Activated CD8-positive, alpha-beta T cell treated with anti-CD3 and anti-CD28 coated beads for 36 hours (primary cell): ENCODE results near the gene DAB2IP. TPM values are rescaled to one million over a fixed set of nuclear protein-coding genes. Genes with fewer than 3 reads are reported as not detected.

Experiments used
- ATAC-seq: fragments of 200-7000 bp; cut with Tn5 transposase; one replicate; pipeline ENCODE4 v1.10.0; 2021; ENCODE audit warnings: mild to moderate bottlenecking, moderate library complexity
- CTCF ChIA-PET: fragments of 350-600 bp; sonication (Branson Sonifier 250); formaldehyde crosslinking; loops from one replicate; lab custom pipeline; 2021; ENCODE audit warnings: antibody characterized with exemption; lab: Charles Lee
- POLR2A ChIA-PET: fragments of 350-600 bp; sonication (Branson Sonifier 250); formaldehyde crosslinking; loops from one replicate; lab custom pipeline; 2021; ENCODE audit warnings: antibody characterized with exemption; lab: Charles Lee
- DNase-seq: peaks from one replicate; pipeline ENCODE4 v3.0.0-alpha.2; 2020
- H3K27ac Mint-ChIP-seq: one replicate; pipeline ENCODE4 v1.8.0; 2021; ENCODE audit warnings: mild to moderate bottlenecking, mixed read lengths
- H3K27me3 Mint-ChIP-seq: one replicate; pipeline ENCODE4 v1.8.0; 2021; ENCODE audit warnings: mixed read lengths
- H3K36me3 Mint-ChIP-seq: one replicate; pipeline ENCODE4 v1.8.0; 2021; ENCODE audit warnings: low read depth, mixed read lengths
- H3K4me1 Mint-ChIP-seq: one replicate; pipeline ENCODE4 v1.8.0; 2021; ENCODE audit warnings: low read depth, mixed read lengths
- H3K4me3 Mint-ChIP-seq: one replicate; pipeline ENCODE4 v1.8.0; 2021; ENCODE audit warnings: mild to moderate bottlenecking, moderate library complexity, mixed read lengths
- H3K9me3 Mint-ChIP-seq: one replicate; pipeline ENCODE4 v1.8.0; 2021; ENCODE audit warnings: mixed read lengths
- intact Hi-C: fragments of 100-400 bp; cut with micrococcal nuclease; formaldehyde crosslinking; loops from one replicate; pipeline ENCODE4 v1.10.0; 2022
- total RNA-seq, 2 experiments: library from RNA; stranded (reverse); gene quantifications; one replicate each; pipeline ENCODE4 v1.2.3, GENCODE V29; 2021
- TF ChIP-seq, protein P1 (sequence below): fragments of 200-600 bp; IDR thresholded peaks from one replicate; pipeline ENCODE4 v1.8.0; 2022; ENCODE audit warnings: antibody characterized with exemption, mild to moderate bottlenecking

DAB2IP gene
- total RNA-seq, 2 experiments from 2014 or later, result 0.54 to 1.5 TPM

DNA sequence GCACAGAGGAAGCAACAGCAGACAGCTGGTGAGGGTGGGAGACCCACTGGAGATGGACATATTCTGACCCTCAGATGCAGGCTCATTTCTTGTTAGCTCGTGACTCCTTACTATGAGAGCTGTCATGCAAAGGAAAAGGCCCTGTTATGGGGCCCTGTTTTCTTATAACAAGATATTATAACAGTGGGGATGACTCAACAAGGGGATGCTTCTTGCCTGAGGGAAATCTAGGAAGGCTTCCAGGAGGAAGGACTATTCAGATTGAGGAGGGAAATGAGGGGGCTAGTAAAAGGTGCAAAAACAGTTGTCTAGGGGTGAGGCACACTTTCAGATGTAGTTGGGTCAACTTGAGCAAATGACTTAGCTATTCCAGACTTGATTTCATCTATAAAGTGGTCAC is 83.0 kb downstream of the DAB2IP start:
- no peak overlapping the region for H3K4me3 Mint-ChIP-seq
- intact Hi-C loops, result no loop called here
- CTCF ChIA-PET, result interaction anchor here (0.7 to 2.5 kb wide), 5 partner anchors 9 to 256 kb away, joined by 3 to 7 read pairs (median 4); no protein-coding TSS in a partner anchor
- H3K27me3 Mint-ChIP-seq, result peaks cover 22% of the 10 kb centered on the region
- ATAC-seq, result no peak
- H3K9me3 Mint-ChIP-seq, result no peaks in the 10 kb centered on the region
- POLR2A ChIA-PET, result no interaction called here
- H3K36me3 Mint-ChIP-seq, result no peaks in the 10 kb centered on the region
- TF ChIP-seq, protein P1, sequence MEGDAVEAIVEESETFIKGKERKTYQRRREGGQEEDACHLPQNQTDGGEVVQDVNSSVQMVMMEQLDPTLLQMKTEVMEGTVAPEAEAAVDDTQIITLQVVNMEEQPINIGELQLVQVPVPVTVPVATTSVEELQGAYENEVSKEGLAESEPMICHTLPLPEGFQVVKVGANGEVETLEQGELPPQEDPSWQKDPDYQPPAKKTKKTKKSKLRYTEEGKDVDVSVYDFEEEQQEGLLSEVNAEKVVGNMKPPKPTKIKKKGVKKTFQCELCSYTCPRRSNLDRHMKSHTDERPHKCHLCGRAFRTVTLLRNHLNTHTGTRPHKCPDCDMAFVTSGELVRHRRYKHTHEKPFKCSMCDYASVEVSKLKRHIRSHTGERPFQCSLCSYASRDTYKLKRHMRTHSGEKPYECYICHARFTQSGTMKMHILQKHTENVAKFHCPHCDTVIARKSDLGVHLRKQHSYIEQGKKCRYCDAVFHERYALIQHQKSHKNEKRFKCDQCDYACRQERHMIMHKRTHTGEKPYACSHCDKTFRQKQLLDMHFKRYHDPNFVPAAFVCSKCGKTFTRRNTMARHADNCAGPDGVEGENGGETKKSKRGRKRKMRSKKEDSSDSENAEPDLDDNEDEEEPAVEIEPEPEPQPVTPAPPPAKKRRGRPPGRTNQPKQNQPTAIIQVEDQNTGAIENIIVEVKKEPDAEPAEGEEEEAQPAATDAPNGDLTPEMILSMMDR, result no peak
- no peak overlapping the region for H3K27ac Mint-ChIP-seq
- no peak for DNase-seq
- peaks cover 23% of the 10 kb centered on the region for H3K4me1 Mint-ChIP-seq

DNA sequence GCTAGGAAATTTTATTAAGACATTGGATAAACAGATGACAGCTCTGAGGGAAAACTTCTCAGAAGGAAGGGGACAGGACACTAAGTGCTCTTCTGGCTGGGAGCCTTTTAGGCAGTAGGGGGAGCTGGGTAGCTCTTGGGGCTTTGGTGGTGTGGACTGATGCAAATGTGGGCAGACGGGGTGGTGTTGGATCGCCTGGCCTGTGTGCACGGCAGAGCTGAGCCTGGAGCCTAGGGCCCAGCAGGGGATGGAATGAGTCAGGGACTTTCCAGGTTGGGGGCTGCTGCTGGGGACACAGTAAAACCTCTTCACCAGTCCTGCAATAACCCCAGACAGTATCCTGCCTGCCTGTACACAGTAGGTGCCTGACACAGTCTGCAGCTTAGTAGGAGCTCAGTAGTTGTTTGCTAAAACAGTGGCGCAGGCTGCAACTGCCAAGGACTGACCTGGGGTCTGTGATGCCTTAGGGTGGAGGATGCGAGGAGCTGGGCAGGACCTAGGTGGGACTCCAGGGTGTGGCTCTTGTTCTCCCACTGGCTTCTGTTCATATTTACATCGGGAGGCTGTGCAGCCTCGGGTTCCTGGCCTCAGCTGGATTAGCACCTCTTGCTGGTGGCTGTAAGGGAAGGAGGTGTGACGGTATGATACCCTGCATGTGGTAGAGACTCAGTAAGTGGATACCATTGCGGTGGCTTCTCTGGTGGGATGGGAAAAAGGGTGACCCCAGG is 83.8 kb downstream of the DAB2IP start:
- DNase-seq (peak; percentile 40), ATAC-seq (peak; percentile 68)
- POLR2A ChIA-PET, result no interaction called here
- Mint-ChIP-seq H3K27me3 (peaks cover 22% of the 10 kb centered on the region), H3K4me1 (peaks cover 23% of the 10 kb centered on the region), H3K36me3 (no peaks in the 10 kb centered on the region), H3K27ac (no peak overlapping the region), H3K9me3 (no peaks in the 10 kb centered on the region), H3K4me3 (no peak overlapping the region)
- intact Hi-C loops, result no loop called here
- CTCF ChIA-PET, result interaction anchor here (0.7 to 2.5 kb wide), 5 partner anchors 8 to 255 kb away, joined by 3 to 7 read pairs (median 4); no protein-coding TSS in a partner anchor
- TF ChIP-seq, protein P1, result no peak

DNA sequence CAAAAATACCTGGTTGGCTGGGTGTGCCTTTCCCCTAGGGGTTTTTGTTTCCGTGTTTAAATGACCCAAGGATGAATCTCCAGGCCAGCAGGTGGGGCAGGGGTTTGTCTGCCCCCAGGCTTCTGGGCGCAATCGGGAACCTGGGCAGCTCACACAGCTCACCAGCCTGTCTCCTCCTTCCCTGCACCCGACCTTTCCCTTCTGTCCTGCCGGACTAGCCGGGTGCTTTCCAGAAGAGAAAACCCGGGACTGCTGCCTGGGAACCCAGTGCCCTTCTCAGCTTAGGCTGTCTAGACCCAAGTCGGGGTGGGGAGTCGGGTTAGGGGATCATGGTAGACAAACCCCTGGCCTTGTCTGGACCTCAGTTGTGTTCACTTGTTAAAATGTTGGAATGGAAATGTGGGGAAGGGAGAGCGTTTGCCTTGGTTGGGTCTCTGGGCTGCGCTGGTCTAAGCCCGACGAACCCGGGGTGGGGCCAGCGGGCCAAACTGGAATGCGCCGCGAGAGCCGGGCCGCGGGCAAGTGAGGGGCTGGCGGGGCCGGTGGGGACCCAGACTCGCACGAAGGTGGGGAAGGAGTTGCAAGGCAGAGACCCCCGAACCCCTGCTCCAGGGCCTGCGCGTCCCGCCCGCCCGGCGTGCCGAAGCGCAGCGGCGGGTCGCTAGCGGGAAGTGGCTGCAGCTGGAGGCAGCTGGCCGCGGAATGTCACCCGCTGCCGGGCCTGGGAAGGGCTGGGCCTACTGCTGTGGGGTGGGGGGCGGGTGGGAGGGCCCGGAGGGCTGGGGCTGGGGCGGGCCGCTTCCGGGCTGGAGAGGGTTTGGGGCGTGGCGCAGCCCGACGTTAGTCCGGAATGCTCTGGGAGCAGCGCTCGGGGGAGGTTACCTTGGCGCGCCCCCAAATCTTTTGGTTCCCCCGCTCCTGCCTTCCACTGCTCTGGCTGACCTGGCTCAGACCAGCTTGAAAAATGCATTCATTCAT is 84.6 kb downstream of the DAB2IP start:
- Mint-ChIP-seq H3K9me3 (no peaks in the 10 kb centered on the region), H3K4me3 (no peak overlapping the region), H3K36me3 (no peaks in the 10 kb centered on the region), H3K27me3 (peaks cover 22% of the 10 kb centered on the region), H3K4me1 (peaks cover 23% of the 10 kb centered on the region), H3K27ac (no peak overlapping the region)
- ChIA-PET CTCF (interaction anchor here (2.5 kb wide), 1 partner anchor 49 kb away, joined by 7 read pairs; no protein-coding TSS in a partner anchor), POLR2A (no interaction called here)
- DNase-seq (no peak), ATAC-seq (no peak)
- intact Hi-C loops, result no loop called here
- TF ChIP-seq, protein P1, result no peak

DNA sequence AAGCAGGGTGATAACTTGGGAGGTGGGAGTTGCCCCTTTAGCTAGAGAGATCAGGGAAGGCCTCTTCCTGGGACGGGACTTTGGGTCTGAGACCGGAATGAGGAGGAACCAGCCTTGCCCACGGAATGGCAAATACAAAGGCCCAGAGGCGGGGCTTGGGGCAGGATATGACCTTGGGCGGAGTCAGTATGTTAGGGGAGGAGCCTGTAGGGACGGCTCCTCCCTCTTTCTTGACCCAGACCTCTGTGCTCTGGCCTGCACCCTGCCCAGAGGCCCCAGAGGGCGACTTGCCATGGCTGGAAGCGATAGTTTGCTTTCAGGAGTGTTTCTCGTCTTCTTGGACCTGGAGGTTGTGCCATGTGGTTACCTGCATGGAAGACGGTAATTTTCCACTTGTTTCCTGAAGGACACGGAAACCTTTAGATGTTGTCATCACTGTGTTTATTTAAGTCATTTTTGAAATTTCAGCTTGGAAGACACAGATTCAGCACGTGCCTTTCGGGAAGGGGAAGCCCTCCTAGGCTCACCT is 85.6 kb downstream of the DAB2IP start:
- ChIA-PET POLR2A (no interaction called here), CTCF (interaction anchor here (1.5 kb wide), 1 partner anchor 50 kb away, joined by 4 read pairs; no protein-coding TSS in a partner anchor)
- TF ChIP-seq, protein P1, result no peak
- H3K27ac Mint-ChIP-seq, result no peak overlapping the region
- peaks cover 22% of the 10 kb centered on the region for H3K27me3 Mint-ChIP-seq
- no peak overlapping the region for H3K4me3 Mint-ChIP-seq
- no peak for ATAC-seq
- no peaks in the 10 kb centered on the region for H3K36me3 Mint-ChIP-seq
- intact Hi-C loops, result no loop called here
- H3K4me1 Mint-ChIP-seq, result peaks cover 23% of the 10 kb centered on the region
- H3K9me3 Mint-ChIP-seq, result no peaks in the 10 kb centered on the region
- DNase-seq, result no peak
